ENCODE measurements around the gene IFITM1.

GRCh38 chr11:293852-294661, 19.8 kb upstream of the IFITM1 start:
- TF ChIP-seq POLR2AphosphoS5 (IDR thresholded peaks at IDR 0.05; ENCODE audit: insufficient read depth, low read depth, low read length) (no peak), POLR2A (IDR thresholded peaks at IDR 0.05; ENCODE audit: low read depth, low read length) (no peak)
- TF ChIP-seq, protein P1, sequence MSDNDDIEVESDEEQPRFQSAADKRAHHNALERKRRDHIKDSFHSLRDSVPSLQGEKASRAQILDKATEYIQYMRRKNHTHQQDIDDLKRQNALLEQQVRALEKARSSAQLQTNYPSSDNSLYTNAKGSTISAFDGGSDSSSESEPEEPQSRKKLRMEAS (IDR thresholded peaks at IDR 0.05; ENCODE audit: insufficient read depth, insufficient read length), result no peak
- TF ChIP-seq, protein P2, sequence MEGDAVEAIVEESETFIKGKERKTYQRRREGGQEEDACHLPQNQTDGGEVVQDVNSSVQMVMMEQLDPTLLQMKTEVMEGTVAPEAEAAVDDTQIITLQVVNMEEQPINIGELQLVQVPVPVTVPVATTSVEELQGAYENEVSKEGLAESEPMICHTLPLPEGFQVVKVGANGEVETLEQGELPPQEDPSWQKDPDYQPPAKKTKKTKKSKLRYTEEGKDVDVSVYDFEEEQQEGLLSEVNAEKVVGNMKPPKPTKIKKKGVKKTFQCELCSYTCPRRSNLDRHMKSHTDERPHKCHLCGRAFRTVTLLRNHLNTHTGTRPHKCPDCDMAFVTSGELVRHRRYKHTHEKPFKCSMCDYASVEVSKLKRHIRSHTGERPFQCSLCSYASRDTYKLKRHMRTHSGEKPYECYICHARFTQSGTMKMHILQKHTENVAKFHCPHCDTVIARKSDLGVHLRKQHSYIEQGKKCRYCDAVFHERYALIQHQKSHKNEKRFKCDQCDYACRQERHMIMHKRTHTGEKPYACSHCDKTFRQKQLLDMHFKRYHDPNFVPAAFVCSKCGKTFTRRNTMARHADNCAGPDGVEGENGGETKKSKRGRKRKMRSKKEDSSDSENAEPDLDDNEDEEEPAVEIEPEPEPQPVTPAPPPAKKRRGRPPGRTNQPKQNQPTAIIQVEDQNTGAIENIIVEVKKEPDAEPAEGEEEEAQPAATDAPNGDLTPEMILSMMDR (IDR thresholded peaks at IDR 0.05; ENCODE audit: extremely low read depth in 1 of 2, insufficient read depth in 1 of 2, low read depth in 1 of 2, low read length in 2 of 2), result no peak
